ENCODE results near the gene BRPF3. TPM values are rescaled to one million over a fixed set of nuclear protein-coding genes. Genes with fewer than 3 reads are reported as not detected.

BRPF3 gene
- polyA plus RNA-seq, 4 donors: 12.7 to 59.0 (median 19.6) TPM

GRCh38 chr6:36249536-36249935, 53.0 kb downstream of the BRPF3 start:
- Histone ChIP-seq H3K9me3 (ENCODE audit: control insufficient read depth in 2 of 2, insufficient read depth in 1 of 2, low read depth in 1 of 2, low read length in 1 of 2) (no peaks in the 10 kb centered on the region), H3K4me3 (ENCODE audit: low read depth in 1 of 3, low read length in 3 of 3) (no peak overlapping the region), H3K27me3 (ENCODE audit: control insufficient read depth in 3 of 3, insufficient read depth in 3 of 3, low read length in 3 of 3) (no peaks in the 10 kb centered on the region), H3K36me3 (ENCODE audit: control insufficient read depth in 3 of 3, insufficient read depth in 2 of 3, low read depth in 1 of 3, low read length in 3 of 3) (no peaks in the 10 kb centered on the region), H3K4me1 (ENCODE audit: control insufficient read depth in 3 of 3, insufficient read depth in 2 of 3, low read depth in 1 of 3, low read length in 2 of 3) (peaks cover 0 to 48% (median 4%) of the 10 kb centered on the region in 3 donors), H3K27ac (ENCODE audit: low read depth in 1 of 3, low read length in 2 of 3) (peak overlapping the region in 1 of 3 donors; percentile 23)
- DNase-seq: no peak
- WGBS, 3 donors: 78 to 87% (median 81%) methylated on average over 5 of the region's 5 CpGs
- FAIRE-seq: no peak

- H3K4me1 ChIP-seq (ENCODE audit: control insufficient read depth in 3 of 3, insufficient read depth in 2 of 3, low read depth in 1 of 3, low read length in 2 of 3): peaks cover 0 to 24% (median 0%) of the 10 kb centered on the region in 3 donors
- H3K9me3 ChIP-seq (ENCODE audit: control insufficient read depth in 2 of 2, insufficient read depth in 1 of 2, low read depth in 1 of 2, low read length in 1 of 2): no peaks in the 10 kb centered on the region
- H3K27ac ChIP-seq (ENCODE audit: low read depth in 1 of 3, low read length in 2 of 3): no peak overlapping the region
- H3K4me3 ChIP-seq (ENCODE audit: low read depth in 1 of 3, low read length in 3 of 3): no peak overlapping the region
- FAIRE-seq (no peak), DNase-seq (no peak)
- 92 to 98% (median 96%) methylated on average over 2 of the region's 2 CpGs for WGBS, 3 donors
- no peaks in the 10 kb centered on the region for H3K27me3 ChIP-seq (ENCODE audit: control insufficient read depth in 3 of 3, insufficient read depth in 3 of 3, low read length in 3 of 3)
- no peaks in the 10 kb centered on the region for H3K36me3 ChIP-seq (ENCODE audit: control insufficient read depth in 3 of 3, insufficient read depth in 2 of 3, low read depth in 1 of 3, low read length in 3 of 3)
Measured at GRCh38 chr6:36252005-36252404, 55.5 kb downstream of the BRPF3 start.

- H3K4me3 ChIP-seq (ENCODE audit: low read depth in 1 of 3, low read length in 3 of 3): no peak overlapping the region
- peaks cover 0 to 12% of the 10 kb centered on the region in 2 donors for H3K9me3 ChIP-seq (ENCODE audit: control insufficient read depth in 2 of 2, insufficient read depth in 1 of 2, low read depth in 1 of 2, low read length in 1 of 2)
- no peak overlapping the region for H3K27ac ChIP-seq (ENCODE audit: low read depth in 1 of 3, low read length in 2 of 3)
- no peak for FAIRE-seq
- DNase-seq: no peak
- peaks cover 0 to 6% (median 0%) of the 10 kb centered on the region in 3 donors for H3K4me1 ChIP-seq (ENCODE audit: control insufficient read depth in 3 of 3, insufficient read depth in 2 of 3, low read depth in 1 of 3, low read length in 2 of 3)
- WGBS, 3 donors: 61 to 68% (median 68%) methylated on average over 9 of the region's 9 CpGs
- no peaks in the 10 kb centered on the region for H3K36me3 ChIP-seq (ENCODE audit: control insufficient read depth in 3 of 3, insufficient read depth in 2 of 3, low read depth in 1 of 3, low read length in 3 of 3)
- H3K27me3 ChIP-seq (ENCODE audit: control insufficient read depth in 3 of 3, insufficient read depth in 3 of 3, low read length in 3 of 3): no peaks in the 10 kb centered on the region
Measured at GRCh38 chr6:36263390-36264000, 67.0 kb downstream of the BRPF3 start.

- DNase-seq (no peak), FAIRE-seq (no peak)
- H3K4me3 ChIP-seq (ENCODE audit: low read depth in 1 of 3, low read length in 3 of 3): no peak overlapping the region
- peaks cover 0 to 12% of the 10 kb centered on the region in 2 donors for H3K9me3 ChIP-seq (ENCODE audit: control insufficient read depth in 2 of 2, insufficient read depth in 1 of 2, low read depth in 1 of 2, low read length in 1 of 2)
- no peaks in the 10 kb centered on the region for H3K36me3 ChIP-seq (ENCODE audit: control insufficient read depth in 3 of 3, insufficient read depth in 2 of 3, low read depth in 1 of 3, low read length in 3 of 3)
- H3K4me1 ChIP-seq (ENCODE audit: control insufficient read depth in 3 of 3, insufficient read depth in 2 of 3, low read depth in 1 of 3, low read length in 2 of 3): peaks cover 0 to 29% (median 0%) of the 10 kb centered on the region in 3 donors
- H3K27me3 ChIP-seq (ENCODE audit: control insufficient read depth in 3 of 3, insufficient read depth in 3 of 3, low read length in 3 of 3): no peaks in the 10 kb centered on the region
- WGBS, 3 donors: 81 to 95% (median 83%) methylated on average over 1 of the region's 1 CpG
- no peak overlapping the region for H3K27ac ChIP-seq (ENCODE audit: low read depth in 1 of 3, low read length in 2 of 3)
Measured at GRCh38 chr6:36265744-36266143, 69.2 kb downstream of the BRPF3 start.

- 86 to 91% (median 90%) methylated on average over 13 of the region's 13 CpGs for WGBS, 3 donors
- peaks cover 0 to 29% (median 0%) of the 10 kb centered on the region in 3 donors for H3K4me1 ChIP-seq (ENCODE audit: control insufficient read depth in 3 of 3, insufficient read depth in 2 of 3, low read depth in 1 of 3, low read length in 2 of 3)
- H3K27ac ChIP-seq (ENCODE audit: low read depth in 1 of 3, low read length in 2 of 3): no peak overlapping the region
- no peak for DNase-seq
- FAIRE-seq: no peak
- H3K36me3 ChIP-seq (ENCODE audit: control insufficient read depth in 3 of 3, insufficient read depth in 2 of 3, low read depth in 1 of 3, low read length in 3 of 3): no peaks in the 10 kb centered on the region
- no peaks in the 10 kb centered on the region for H3K27me3 ChIP-seq (ENCODE audit: control insufficient read depth in 3 of 3, insufficient read depth in 3 of 3, low read length in 3 of 3)
- no peak overlapping the region for H3K4me3 ChIP-seq (ENCODE audit: low read depth in 1 of 3, low read length in 3 of 3)
- peaks cover 0 to 12% of the 10 kb centered on the region in 2 donors for H3K9me3 ChIP-seq (ENCODE audit: control insufficient read depth in 2 of 2, insufficient read depth in 1 of 2, low read depth in 1 of 2, low read length in 1 of 2)
Measured at GRCh38 chr6:36266913-36267644, 70.5 kb downstream of the BRPF3 start.

- WGBS, 3 donors: 33 to 71% (median 53%) methylated on average over 4 of the region's 4 CpGs
- Histone ChIP-seq H3K4me3 (ENCODE audit: low read depth in 1 of 3, low read length in 3 of 3) (no peak overlapping the region), H3K36me3 (ENCODE audit: control insufficient read depth in 3 of 3, insufficient read depth in 2 of 3, low read depth in 1 of 3, low read length in 3 of 3) (no peaks in the 10 kb centered on the region), H3K27ac (ENCODE audit: low read depth in 1 of 3, low read length in 2 of 3) (peak overlapping the region in 1 of 3 donors; percentile 19), H3K4me1 (ENCODE audit: control insufficient read depth in 3 of 3, insufficient read depth in 2 of 3, low read depth in 1 of 3, low read length in 2 of 3) (peaks cover 0 to 34% (median 0%) of the 10 kb centered on the region in 3 donors), H3K9me3 (ENCODE audit: control insufficient read depth in 2 of 2, insufficient read depth in 1 of 2, low read depth in 1 of 2, low read length in 1 of 2) (peaks cover 0 to 12% of the 10 kb centered on the region in 2 donors), H3K27me3 (ENCODE audit: control insufficient read depth in 3 of 3, insufficient read depth in 3 of 3, low read length in 3 of 3) (no peaks in the 10 kb centered on the region)
- DNase-seq (no peak), FAIRE-seq (no peak)
Measured at GRCh38 chr6:36267731-36268477, 71.4 kb downstream of the BRPF3 start.

- no peak for FAIRE-seq
- H3K4me1 ChIP-seq (ENCODE audit: control insufficient read depth in 3 of 3, insufficient read depth in 2 of 3, low read depth in 1 of 3, low read length in 2 of 3): peaks cover 0 to 35% (median 0%) of the 10 kb centered on the region in 3 donors
- peaks cover 0 to 12% of the 10 kb centered on the region in 2 donors for H3K9me3 ChIP-seq (ENCODE audit: control insufficient read depth in 2 of 2, insufficient read depth in 1 of 2, low read depth in 1 of 2, low read length in 1 of 2)
- no peaks in the 10 kb centered on the region for H3K36me3 ChIP-seq (ENCODE audit: control insufficient read depth in 3 of 3, insufficient read depth in 2 of 3, low read depth in 1 of 3, low read length in 3 of 3)
- peak overlapping the region in 1 of 3 donors; percentile 34 for H3K27ac ChIP-seq (ENCODE audit: low read depth in 1 of 3, low read length in 2 of 3)
- WGBS, 3 donors: 31 to 54% (median 49%) methylated on average over 12 of the region's 12 CpGs
- DNase-seq: peak; percentile 56 to 61
- no peaks in the 10 kb centered on the region for H3K27me3 ChIP-seq (ENCODE audit: control insufficient read depth in 3 of 3, insufficient read depth in 3 of 3, low read length in 3 of 3)
- no peak overlapping the region for H3K4me3 ChIP-seq (ENCODE audit: low read depth in 1 of 3, low read length in 3 of 3)
Measured at GRCh38 chr6:36268478-36269275, 72.1 kb downstream of the BRPF3 start.
